ENCODE data around the gene KLK10.

KLK10 gene

GRCh38 chr19:51010066-51010795 lies 9.3 kb downstream of the KLK10 start:
- no peak for DNase-seq (ENCODE audit: insufficient read length, low spot score)
- no peak for TF ChIP-seq CTCF (IDR thresholded peaks at IDR 0.05; ENCODE audit: insufficient read depth, missing control alignments)
- FAIRE-seq = no peak

- no peak for TF ChIP-seq CTCF (IDR thresholded peaks at IDR 0.05; ENCODE audit: insufficient read depth, missing control alignments)
- no peak for DNase-seq (ENCODE audit: insufficient read length, low spot score)
- no peak for FAIRE-seq
Measured at GRCh38 chr19:51009061-51009891, 10.2 kb downstream of the KLK10 start.

GRCh38 chr19:51007488-51007887 lies 12.0 kb downstream of the KLK10 start:
- no peak for TF ChIP-seq CTCF (IDR thresholded peaks at IDR 0.05; ENCODE audit: insufficient read depth, missing control alignments)
- DNase-seq (ENCODE audit: insufficient read length, low spot score) = no peak
- FAIRE-seq = no peak

- no peak for TF ChIP-seq CTCF (IDR thresholded peaks at IDR 0.05; ENCODE audit: insufficient read depth, missing control alignments)
- DNase-seq (ENCODE audit: insufficient read length, low spot score) (no peak), FAIRE-seq (no peak)
Measured at GRCh38 chr19:51006406-51006805, 13.1 kb downstream of the KLK10 start.

- DNase-seq (ENCODE audit: insufficient read length, low spot score) (no peak), FAIRE-seq (no peak)
Measured at GRCh38 chr19:51005248-51005647, 14.3 kb downstream of the KLK10 start.

GRCh38 chr19:51003316-51003715 lies 16.2 kb downstream of the KLK10 start:
- TF ChIP-seq CTCF (IDR thresholded peaks at IDR 0.05; ENCODE audit: insufficient read depth, missing control alignments) = no peak
- DNase-seq (ENCODE audit: insufficient read length, low spot score) (no peak), FAIRE-seq (no peak)

More at GRCh38 chr19:51005248-51005647, 14.3 kb downstream of the KLK10 start:
- TF ChIP-seq CTCF (IDR thresholded peaks at IDR 0.05; ENCODE audit: insufficient read depth, missing control alignments) = no peak
